Neural progenitor cell (in vitro differentiated cells): Measurements from ENCODE around the gene PUM1.

Experiments
- EZH2 ChIP-seq: fragments of 200-600 bp; sonication (generic); IDR thresholded peaks from 2 replicates; pipeline ENCODE4 v1.6.1; 2017; ENCODE audit warnings: antibody characterized with exemption, mild to moderate bottlenecking, moderate library complexity
- EZH2phosphoT487 ChIP-seq: fragments of 200-600 bp; sonication (generic); IDR thresholded peaks from 2 replicates; pipeline ENCODE4 v1.6.1; 2017; ENCODE audit warnings: antibody characterized with exemption
- TF ChIP-seq, protein P1 (sequence below): fragments of 200-600 bp; sonication (generic); IDR thresholded peaks from 2 replicates; pipeline ENCODE4 v1.5.1; 2017; ENCODE audit warnings: antibody characterized with exemption, mild to moderate bottlenecking

DNA sequence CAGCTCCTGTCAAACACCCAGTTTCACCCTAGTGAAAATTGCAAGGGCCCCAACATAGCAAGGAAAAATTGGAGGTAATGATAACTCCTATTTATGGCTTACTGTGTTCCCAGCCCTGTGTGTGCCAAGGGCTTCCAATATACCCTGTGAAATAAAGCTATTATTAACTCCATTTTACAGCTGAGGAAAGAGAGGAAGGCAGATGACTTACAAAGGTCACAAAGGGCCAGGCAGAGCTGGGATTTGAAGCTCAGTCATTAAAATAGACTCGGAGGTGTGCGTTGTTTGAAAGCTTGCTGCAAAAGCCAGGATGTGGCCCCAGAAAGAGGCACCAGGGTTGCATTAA is 136.8 kb downstream of the PUM1 start:
- TF ChIP-seq, protein P1, sequence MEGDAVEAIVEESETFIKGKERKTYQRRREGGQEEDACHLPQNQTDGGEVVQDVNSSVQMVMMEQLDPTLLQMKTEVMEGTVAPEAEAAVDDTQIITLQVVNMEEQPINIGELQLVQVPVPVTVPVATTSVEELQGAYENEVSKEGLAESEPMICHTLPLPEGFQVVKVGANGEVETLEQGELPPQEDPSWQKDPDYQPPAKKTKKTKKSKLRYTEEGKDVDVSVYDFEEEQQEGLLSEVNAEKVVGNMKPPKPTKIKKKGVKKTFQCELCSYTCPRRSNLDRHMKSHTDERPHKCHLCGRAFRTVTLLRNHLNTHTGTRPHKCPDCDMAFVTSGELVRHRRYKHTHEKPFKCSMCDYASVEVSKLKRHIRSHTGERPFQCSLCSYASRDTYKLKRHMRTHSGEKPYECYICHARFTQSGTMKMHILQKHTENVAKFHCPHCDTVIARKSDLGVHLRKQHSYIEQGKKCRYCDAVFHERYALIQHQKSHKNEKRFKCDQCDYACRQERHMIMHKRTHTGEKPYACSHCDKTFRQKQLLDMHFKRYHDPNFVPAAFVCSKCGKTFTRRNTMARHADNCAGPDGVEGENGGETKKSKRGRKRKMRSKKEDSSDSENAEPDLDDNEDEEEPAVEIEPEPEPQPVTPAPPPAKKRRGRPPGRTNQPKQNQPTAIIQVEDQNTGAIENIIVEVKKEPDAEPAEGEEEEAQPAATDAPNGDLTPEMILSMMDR, result no peak
- TF ChIP-seq EZH2, result no peak
- no peak for TF ChIP-seq EZH2phosphoT487
